Stimulated activated CD8-positive, alpha-beta memory T cell treated with anti-CD3 and anti-CD28 coated beads, Interleukin-4, amount 100 ng/mL, for 1 hour (primary cell): ENCODE results near the gene HDGFL1.

Experiments
- DNase-seq, 2 donors: peaks; one replicate each; pipeline ENCODE4 v3.0.0-alpha.2; 2020; ENCODE audit warnings: low read depth in 2 of 2, low spot score in 1 of 2

The HDGFL1 gene

GRCh38 chr6:22589118-22589517 is 19.8 kb downstream of the HDGFL1 start:
- DNase-seq = no peak

GRCh38 chr6:22590423-22590822 is 21.1 kb downstream of the HDGFL1 start:
- DNase-seq = no peak

- no peak for DNase-seq
These were observed 24.5 kb downstream of the HDGFL1 start for GRCh38 chr6:22593895-22594294.

GRCh38 chr6:22596011-22596410 is 26.6 kb downstream of the HDGFL1 start:
- no peak for DNase-seq

GRCh38 chr6:22598339-22598738 is 29.0 kb downstream of the HDGFL1 start:
- no peak for DNase-seq

- DNase-seq = no peak
These were observed 30.7 kb downstream of the HDGFL1 start for GRCh38 chr6:22600059-22600458.

GRCh38 chr6:22601984-22602383 is 32.6 kb downstream of the HDGFL1 start:
- DNase-seq = no peak

- no peak for DNase-seq
These were observed 36.4 kb downstream of the HDGFL1 start for GRCh38 chr6:22605736-22606135.

- DNase-seq = no peak
These were observed 40.8 kb downstream of the HDGFL1 start for GRCh38 chr6:22610127-22610526.

GRCh38 chr6:22612236-22612635 is 42.9 kb downstream of the HDGFL1 start:
- DNase-seq = no peak

GRCh38 chr6:22613051-22613450 is 43.7 kb downstream of the HDGFL1 start:
- no peak for DNase-seq

- no peak for DNase-seq
These were observed 44.3 kb downstream of the HDGFL1 start for GRCh38 chr6:22613695-22614094.

GRCh38 chr6:22614547-22614946 is 45.2 kb downstream of the HDGFL1 start:
- DNase-seq = no peak

- DNase-seq = no peak
These were observed 51.7 kb downstream of the HDGFL1 start for GRCh38 chr6:22621028-22621427.
